Mesenteric fat pad (tissue), 1 donor: ENCODE measurements around the gene UBR1. TPM values are rescaled to one million over a fixed set of nuclear protein-coding genes. Genes with fewer than 3 reads are reported as not detected.
"Not testable (repeated sequence)": the region's sequence is repeated elsewhere in the genome, so short reads cannot be mapped to it uniquely, and the experiment has no call there.

Experiments used
- DNase-seq: peaks from one replicate; pipeline ENCODE4 v3.0.0-alpha.2; 2020; ENCODE audit warnings: low spot score
- total RNA-seq: library from RNA; stranded (reverse); fragmentation: NEBNext Ultra II Directional; extraction: Animal tissue kit (Norgen Biotek cat#: 25700); gene quantifications from one replicate; pipeline ENCODE4 v1.2.1, GENCODE V29; 2021
- donor health status: DM: yes; HTN: yes; CAD: no.

Gene UBR1
- total RNA-seq, 1 donor from 2014 or later: 40.2 TPM

GRCh38 chr15:42918047-42918446, 187.8 kb downstream of the UBR1 start:
- DNase-seq: no peak

- no peak for DNase-seq
These were observed 190.1 kb downstream of the UBR1 start for GRCh38 chr15:42915654-42916315.

GRCh38 chr15:42914728-42915497, 190.9 kb downstream of the UBR1 start:
- no peak for DNase-seq

GRCh38 chr15:42911058-42911592, 194.7 kb downstream of the UBR1 start:
- no peak for DNase-seq

GRCh38 chr15:42908538-42908937, 197.3 kb downstream of the UBR1 start:
- DNase-seq: no peak

GRCh38 chr15:42903388-42904324, 202.2 kb downstream of the UBR1 start:
- no peak for DNase-seq

GRCh38 chr15:42893911-42894310, 211.9 kb downstream of the UBR1 start:
- DNase-seq: not testable (repeated sequence)

Other genes starting within 250 kb of the UBR1 start
- gene TTBK2, start 185.3 kb downstream of the UBR1 start, total RNA-seq: 15.7 TPM
- gene TMEM62, start 27.5 kb upstream of the UBR1 start, total RNA-seq: 25.2 TPM
- 56.3 TPM for gene CCNDBP1, start 79.4 kb upstream of the UBR1 start, total RNA-seq
- gene EPB42, start 115.0 kb upstream of the UBR1 start, total RNA-seq: 2.8 TPM
- gene TGM5, start 160.9 kb upstream of the UBR1 start, total RNA-seq: 0.45 TPM
- not detected for gene TGM7, start 196.2 kb upstream of the UBR1 start, total RNA-seq
- gene LCMT2, start 224.5 kb upstream of the UBR1 start, total RNA-seq: 9.5 TPM